HT-29 (cell line): ENCODE measurements around the gene TMEM220. TPM values are rescaled to one million over a fixed set of nuclear protein-coding genes. Genes with fewer than 3 reads are reported as not detected.

Experiments used
- DNase-seq: peaks from one replicate; pipeline ENCODE4 v3.0.0-alpha.2; 2015; ENCODE audit warnings: low spot score
- total RNA-seq: library from RNA; depleted of rRNA; stranded (reverse); fragments of >200 nt; shearing (Covaris generic); gene quantifications from 2 replicates; pipeline ENCODE4 v1.2.3, GENCODE V29; 2014; rRNA removed

TMEM220 gene
- total RNA-seq, result not detected in 2 replicates

- DNase-seq, result no peak
Measured at GRCh38 chr17:10729334-10730193, at the start of gene TMEM220. Gene TMEM220, minus strand, starts transcription at chr17:10730023. Its CDS starts 172 bp downstream, at chr17:10729851.

- DNase-seq, result peak; percentile 51
Measured at GRCh38 chr17:10779609-10780008, 49.8 kb upstream of the TMEM220 start.

GRCh38 chr17:10777890-10778289, 48.1 kb upstream of the TMEM220 start:
- no peak for DNase-seq

GRCh38 chr17:10777131-10777807, 47.4 kb upstream of the TMEM220 start:
- no peak for DNase-seq

- no peak for DNase-seq
Measured at GRCh38 chr17:10776381-10776780, 46.6 kb upstream of the TMEM220 start.

GRCh38 chr17:10775740-10776356, 46.0 kb upstream of the TMEM220 start:
- DNase-seq, result peak; percentile 33

GRCh38 chr17:10775058-10775457, 45.2 kb upstream of the TMEM220 start:
- DNase-seq, result no peak

GRCh38 chr17:10773391-10773790, 43.6 kb upstream of the TMEM220 start:
- no peak for DNase-seq

- DNase-seq, result peak; percentile 90
Measured at GRCh38 chr17:10772425-10773380, 42.9 kb upstream of the TMEM220 start.

- DNase-seq, result no peak
Measured at GRCh38 chr17:10771148-10771547, 41.3 kb upstream of the TMEM220 start.

GRCh38 chr17:10769840-10770239, 40.0 kb upstream of the TMEM220 start:
- DNase-seq, result no peak

GRCh38 chr17:10768750-10769251, 39.0 kb upstream of the TMEM220 start:
- DNase-seq, result no peak

GRCh38 chr17:10767232-10767631, 37.4 kb upstream of the TMEM220 start:
- DNase-seq, result no peak

GRCh38 chr17:10762037-10762436, 32.2 kb upstream of the TMEM220 start:
- DNase-seq, result no peak

- no peak for DNase-seq
Measured at GRCh38 chr17:10761281-10761680, 31.5 kb upstream of the TMEM220 start.

- no peak for DNase-seq
Measured at GRCh38 chr17:10758062-10758461, 28.2 kb upstream of the TMEM220 start.

GRCh38 chr17:10757647-10758046, 27.8 kb upstream of the TMEM220 start:
- DNase-seq, result no peak

GRCh38 chr17:10757067-10757466, 27.2 kb upstream of the TMEM220 start:
- DNase-seq, result no peak

GRCh38 chr17:10756619-10757018, 26.8 kb upstream of the TMEM220 start:
- DNase-seq, result no peak

- no peak for DNase-seq
Measured at GRCh38 chr17:10756185-10756584, 26.4 kb upstream of the TMEM220 start.

GRCh38 chr17:10755592-10756127, 25.8 kb upstream of the TMEM220 start:
- no peak for DNase-seq
